H1 (cell line): ENCODE measurements around the gene CACNA1F. TPM values are rescaled to one million over a fixed set of nuclear protein-coding genes. Genes with fewer than 3 reads are reported as not detected.

Source experiments
- CTCF ChIA-PET: fragments of 300-600 bp; sonication (Branson Sonifier 250); formaldehyde crosslinking; loops from one replicate; lab custom pipeline; 2021; ENCODE audit not compliant: partially characterized antibody; lab: Charles Lee
- POLR2A ChIA-PET: fragments of 300-600 bp; sonication (Branson Sonifier 250); formaldehyde crosslinking; loops from one replicate; lab custom pipeline; 2021; ENCODE audit warnings: inconsistent platforms; ENCODE audit not compliant: partially characterized antibody; lab: Charles Lee
- DNase-seq, 2 experiments: peaks; one replicate each; pipeline versions ENCODE4 v3.0.0 to v3.0.0-alpha.2; 2010 to 2022; ENCODE audit warnings: low spot score in 2 of 2, low read depth in 1 of 2, mixed read lengths in 1 of 2
- FAIRE-seq: peaks from 2 replicates; lab custom pipeline; 2011; peaks lifted over from hg19 to GRCh38; lab: Jason Lieb, UNC
- H2AFZ ChIP-seq: 2 replicates; pipeline ENCODE4 v1.8.1; 2012; ENCODE audit warnings: low read length, inconsistent platforms
- H2AK5ac ChIP-seq: 2 replicates; pipeline ENCODE4 v1.6.1; 2013; ENCODE audit warnings: low read depth, low read length
- H2BK120ac ChIP-seq: replicated peaks from 2 replicates; pipeline ENCODE3; 2013; ENCODE audit warnings: low read depth, low read length, inconsistent platforms
- H2BK12ac ChIP-seq: 2 replicates; pipeline ENCODE4 v1.6.1; 2013; ENCODE audit warnings: low read depth, low read length
- H2BK15ac ChIP-seq: 2 replicates; pipeline ENCODE4 v1.6.1; 2013; ENCODE audit warnings: low read length
- H2BK20ac ChIP-seq: 2 replicates; pipeline ENCODE4 v1.6.1; 2013; ENCODE audit warnings: low read length
- H2BK5ac ChIP-seq: 2 replicates; pipeline ENCODE4 v1.6.1; 2013; ENCODE audit warnings: low read depth, low read length
- H3K14ac ChIP-seq: 2 replicates; pipeline ENCODE4 v1.6.1; 2013; ENCODE audit warnings: inconsistent platforms; ENCODE audit not compliant: insufficient read length
- H3K18ac ChIP-seq: 2 replicates; pipeline ENCODE4 v1.6.1; 2013; ENCODE audit warnings: low read length; ENCODE audit errors: extremely low read depth
- H3K23ac ChIP-seq: 2 replicates; pipeline ENCODE4 v1.6.1; 2013; ENCODE audit warnings: inconsistent platforms; ENCODE audit not compliant: insufficient read length
- H3K23me2 ChIP-seq: 2 replicates; pipeline ENCODE4 v1.6.1; 2013; ENCODE audit warnings: low read depth, low read length
- H3K27ac ChIP-seq: 2 replicates; pipeline ENCODE4 v1.6.1; 2011; ENCODE audit warnings: low read depth, low read length, inconsistent platforms
- H3K27me3 ChIP-seq, 4 experiments: replicated peaks in 1 of 4; 1 replicate in 1 of 4; 2 replicates in 3 of 4; pipeline versions ENCODE4 v1.6.1 to v1.8.1; 2011 to 2013; ENCODE audit warnings: low read length in 3 of 4, mild to moderate bottlenecking in 3 of 4, inconsistent platforms in 2 of 4, mixed read lengths in 2 of 4, moderate library complexity in 1 of 4; ENCODE audit not compliant: control insufficient read depth in 3 of 4, insufficient read depth in 3 of 4; ENCODE audit errors: extremely low read depth in 1 of 4
- H3K36me3 ChIP-seq, 4 experiments: 2 replicates each; pipeline versions ENCODE4 v1.6.1 to v1.8.1; 2011 to 2013; ENCODE audit warnings: mild to moderate bottlenecking in 4 of 4, low read length in 3 of 4, moderate library complexity in 2 of 4, control low read depth in 1 of 4, inconsistent platforms in 1 of 4; ENCODE audit not compliant: insufficient read depth in 4 of 4, control insufficient read depth in 2 of 4
- H3K4ac ChIP-seq: replicated peaks from 2 replicates; pipeline ENCODE3; 2013; ENCODE audit warnings: low read length, low read depth, mixed read lengths, inconsistent platforms; ENCODE audit not compliant: insufficient read length
- H3K4me1 ChIP-seq, 4 experiments: replicated peaks in 1 of 4; 1 replicate in 1 of 4; 2 replicates in 3 of 4; pipeline versions ENCODE4 v1.6.1 to v1.8.1; 2011 to 2013; ENCODE audit warnings: low read length in 3 of 4, inconsistent platforms in 2 of 4, mixed read lengths in 1 of 4; ENCODE audit not compliant: insufficient read depth in 4 of 4, control insufficient read depth in 3 of 4
- H3K4me2 ChIP-seq, 2 experiments: 2 replicates each; pipeline versions ENCODE4 v1.6.1 to v1.8.1; 2011 to 2013; ENCODE audit warnings: low read depth in 2 of 2, low read length in 2 of 2, control low read depth in 1 of 2, inconsistent platforms in 1 of 2, mild to moderate bottlenecking in 1 of 2; ENCODE audit not compliant: insufficient read depth in 1 of 2
- H3K4me3 ChIP-seq, 4 experiments: fragments of 200-600, 300-600 bp in 1 of 4; sonication (generic), shearing (Covaris generic), sonication (Bioruptor Twin) in 1 of 4; 2 replicates each; pipeline versions ENCODE4 v1.5.1 to v1.8.1; 2011 to 2016; ENCODE audit warnings: low read length in 4 of 4, low read depth in 3 of 4, control low read depth in 2 of 4, inconsistent platforms in 2 of 4, mild to moderate bottlenecking in 2 of 4, mixed read lengths in 1 of 4, moderate library complexity in 1 of 4; ENCODE audit not compliant: insufficient read depth in 2 of 4; ENCODE audit errors: extremely low read depth in 1 of 4
- H3K56ac ChIP-seq: replicated peaks from 2 replicates; pipeline ENCODE3; 2013; ENCODE audit warnings: low read depth, mild to moderate bottlenecking, mixed read lengths, low read length, inconsistent platforms; ENCODE audit not compliant: insufficient read length
- H3K79me1 ChIP-seq: 2 replicates; pipeline ENCODE4 v1.6.1; 2013; ENCODE audit warnings: low read depth, low read length, control low read depth
- H3K79me2 ChIP-seq, 2 experiments: 2 replicates each; pipeline versions ENCODE4 v1.6.1 to v1.8.1; 2012 to 2013; ENCODE audit warnings: low read length in 2 of 2, mild to moderate bottlenecking in 2 of 2, inconsistent platforms in 1 of 2; ENCODE audit not compliant: insufficient read depth in 2 of 2, control insufficient read depth in 1 of 2
- H3K9ac ChIP-seq, 4 experiments: replicated peaks in 1 of 4; 1 replicate in 1 of 4; 2 replicates in 3 of 4; pipeline versions ENCODE4 v1.6.1 to v1.8.1; 2011 to 2013; ENCODE audit warnings: low read depth in 3 of 4, low read length in 3 of 4, control low read depth in 2 of 4, mild to moderate bottlenecking in 2 of 4, moderate library complexity in 2 of 4, inconsistent platforms in 1 of 4; ENCODE audit errors: extremely low read depth in 1 of 4
- H3K9me3 ChIP-seq, 2 experiments: 2 replicates each; pipeline versions ENCODE4 v1.6.1 to v1.8.1; 2012 to 2013; ENCODE audit warnings: mild to moderate bottlenecking in 2 of 2, moderate library complexity in 2 of 2, control low read depth in 1 of 2, inconsistent platforms in 1 of 2, low read depth in 1 of 2, low read length in 1 of 2, mixed read lengths in 1 of 2; ENCODE audit not compliant: insufficient read depth in 2 of 2
- H4K20me1 ChIP-seq, 2 experiments: replicated peaks in 1 of 2; 2 replicates each; pipeline versions ENCODE3 to v1.8.1; 2011 to 2013; ENCODE audit warnings: inconsistent platforms in 2 of 2, low read length in 2 of 2, mild to moderate bottlenecking in 1 of 2; ENCODE audit not compliant: insufficient read depth in 2 of 2, control insufficient read depth in 1 of 2
- H4K5ac ChIP-seq: 2 replicates; pipeline ENCODE4 v1.6.1; 2013; ENCODE audit warnings: low read length, low read depth, mixed read lengths, inconsistent platforms; ENCODE audit not compliant: insufficient read length
- H4K8ac ChIP-seq: 2 replicates; pipeline ENCODE4 v1.8.0; 2013; ENCODE audit warnings: mild to moderate bottlenecking, moderate library complexity, low read length, inconsistent platforms; ENCODE audit not compliant: insufficient read depth; ENCODE audit errors: extremely low read depth
- H4K91ac ChIP-seq: replicated peaks from 2 replicates; pipeline ENCODE3; 2013; ENCODE audit warnings: low read length, mixed read lengths, inconsistent platforms; ENCODE audit not compliant: insufficient read length
- KDM4A ChIP-seq: IDR thresholded peaks from one replicate; pipeline ENCODE4 v1.7.1; 2012; ENCODE audit warnings: low read depth, mild to moderate bottlenecking, moderate library complexity, low read length, inconsistent platforms; ENCODE audit not compliant: severe bottlenecking
- RAD21 ChIP-seq, 2 experiments: IDR thresholded peaks in 1 of 2; conservative IDR thresholded peaks in 1 of 2; 2 replicates each; pipeline ENCODE4 v1.6.1; 2011; ENCODE audit warnings: low read depth in 2 of 2, low read length in 2 of 2, improper control_type of control experiment in 1 of 2, inconsistent platforms in 1 of 2, mild to moderate bottlenecking in 1 of 2, moderate library complexity in 1 of 2
- SIRT6 ChIP-seq: IDR thresholded peaks from one replicate; pipeline ENCODE4 v1.7.1; 2012; ENCODE audit warnings: low read length, inconsistent platforms
- TCF12 ChIP-seq: IDR thresholded peaks from 2 replicates; pipeline ENCODE4 v1.6.1; 2011; ENCODE audit warnings: low read depth, mild to moderate bottlenecking, low read length
- WGBS, 2 experiments: shearing (Covaris generic) in 1 of 2; methylation state at CpG; one replicate each; pipeline versions ENCODE4 v1.1.6 to v1.1.7; 2013 to 2015; ENCODE audit warnings: low lambda C conversion rate in 2 of 2, mixed read lengths in 2 of 2, inconsistent platforms in 1 of 2, low coverage in 1 of 2, missing lambda C conversion rate in 1 of 2; ENCODE audit not compliant: insufficient replicate concordance in 2 of 2, insufficient coverage in 1 of 2, insufficient read length in 1 of 2; ENCODE audit errors: extremely low coverage in 1 of 2, missing lambda C conversion rate in 1 of 2; 5-methylcytosine and 5-hydroxymethylcytosine counted together
- polyA plus RNA-seq, 7 experiments: library from polyadenylated mRNA; depleted of rRNA in 3 of 7; stranded (reverse) in 5 of 7; unstranded in 2 of 7; fragments of >200 nt in 5 of 7; fragments of 200-250 nt in 2 of 7; gene quantifications; 1 replicate in 5 of 7; 2 replicates in 1 of 7; 4 replicates in 1 of 7; pipeline versions ENCODE4 v1.2.1 to v1.2.3, GENCODE V29; 2011 to 2013; ENCODE audit warnings: missing spikeins in 2 of 7, mixed read lengths in 2 of 7
- total RNA-seq: library from RNA; stranded (reverse); fragmentation: NEBNext Ultra II Directional; extraction: Animal tissue kit (Norgen Biotek cat#: 25700); gene quantifications from 2 replicates; pipeline ENCODE4 v1.2.1, GENCODE V29; 2021

The CACNA1F gene
- total and polyA plus RNA-seq, 2 of the 8 experiments (the other 6 are each of a cell fraction or from before 2014, with no cell fraction given) = 0.59 to 0.84 TPM

DNA sequence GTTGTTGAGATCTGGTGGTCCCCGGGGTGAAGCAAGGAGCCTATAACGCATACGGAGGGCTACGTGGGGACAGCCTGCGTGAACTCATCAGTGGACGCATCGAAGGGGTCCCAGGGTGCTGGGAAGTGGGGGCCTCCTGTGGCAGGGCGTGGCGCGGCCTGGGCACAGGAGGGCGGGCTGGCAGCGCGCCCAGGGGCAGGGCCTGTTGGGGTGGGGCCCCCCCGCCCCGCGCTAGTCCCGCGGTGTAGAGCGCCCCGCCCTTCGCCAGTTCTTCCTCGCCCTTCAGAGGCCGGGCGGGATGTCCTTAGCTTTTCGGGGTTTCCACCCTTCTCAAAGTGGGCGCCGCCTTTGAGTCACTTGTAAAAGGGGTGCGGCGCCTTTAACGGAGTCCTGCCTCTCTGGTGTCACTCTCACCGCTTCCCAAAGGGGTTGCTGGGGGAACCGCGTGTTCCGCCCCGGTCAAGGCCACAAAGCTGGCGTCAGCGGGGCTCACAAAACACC, 60.8 kb downstream of the CACNA1F start:
- Histone ChIP-seq H3K79me2 (no peaks in the 10 kb centered on the region), H2BK20ac (no peak overlapping the region), H2AFZ (no peak overlapping the region; the same call in 1 of the 2 replicates), H4K5ac (no peak overlapping the region), H3K56ac (no peak overlapping the region), H3K4me1 (peaks cover 0 to 1% (median under 1%) of the 10 kb centered on the region in 4 experiments; a peak in 3 of 7 replicates), H4K91ac (no peak overlapping the region), H4K20me1 (peaks cover 0 to 2% of the 10 kb centered on the region in 2 experiments), H4K8ac (no peak overlapping the region), H2BK120ac (no peak overlapping the region), H3K27me3 (peaks cover 0 to 8% (median 5%) of the 10 kb centered on the region in 4 experiments; a peak in 5 of 7 replicates), H3K79me1 (no peaks in the 10 kb centered on the region), H3K4me2 (peak overlapping the region; percentile 71 to 82), H3K36me3 (peaks cover 0 to 4% (median 0%) of the 10 kb centered on the region in 4 experiments; a peak in 3 of 8 replicates), H3K4ac (no peak overlapping the region), H2BK12ac (no peak overlapping the region), H2AK5ac (no peak overlapping the region), H3K23ac (no peak overlapping the region), H3K27ac (no peak overlapping the region), H3K9ac (0 out of 7 replicates have a peak overlapping the region, but pooled peaks of 1 of the 4 experiments have one; percentile 30), H3K14ac (no peak overlapping the region), H3K23me2 (peaks cover 7% of the 10 kb centered on the region; the same call in 1 of the 2 replicates), H3K18ac (no peak overlapping the region; the same call in 1 of the 2 replicates), H3K4me3 (peak overlapping the region; percentile 42 to 66 (median 46)), H2BK15ac (no peak overlapping the region), H2BK5ac (no peak overlapping the region), H3K9me3 (no peaks in the 10 kb centered on the region)
- FAIRE-seq (no peak), DNase-seq (peak in 1 of 2 experiments; percentile 51)
- ChIA-PET CTCF (interaction anchor here (2.2 kb wide), 1 partner anchor 8 kb away, joined by 7 read pairs; no protein-coding TSS in a partner anchor), POLR2A (interaction anchor here (0.5 to 0.9 kb wide), 3 partner anchors 10 to 15 kb away, joined by 3 to 4 read pairs (median 3); no protein-coding TSS in a partner anchor)
- TF ChIP-seq TCF12 = no peak
- no peak for TF ChIP-seq RAD21 (IDR thresholded peaks at IDR 0.05 in 1 of 2, conservative IDR thresholded peaks at IDR 0.05 in 1 of 2; ENCODE audit: low read depth in 2 of 2, low read length in 2 of 2)
- TF ChIP-seq KDM4A = peak; percentile 14
- no peak for TF ChIP-seq SIRT6
- WGBS, 2 experiments = 3% methylated on average over 33 of the region's 37 CpGs; no CpG with 5 or more reads in 1 of the 2 experiments
